Hematopoietic multipotent progenitor cell treated with erythropoietin and hydrocortisone succinate and interleukin-3 and kit ligand, for 15 days (in vitro differentiated cells): Measurements from ENCODE around the gene USP48.
"Not testable (repeated sequence)": the region's sequence is repeated elsewhere in the genome, so short reads cannot be mapped to it uniquely, and the experiment has no call there.

Experiments
- DNase-seq: peaks from one replicate; pipeline ENCODE4 v3.0.0-alpha.2; 2015; ENCODE audit warnings: low spot score

USP48 gene

GRCh38 chr1:21782868-21783678 lies at the start of gene USP48:
Gene USP48 (minus strand): TSS chr1:21783149. CDS start chr1:21782957, 192 bp downstream.
- peak; percentile 96 for DNase-seq

GRCh38 chr1:21831454-21831970 lies 48.6 kb upstream of the USP48 start:
- DNase-seq = no peak

GRCh38 chr1:21830792-21831453 lies 48.0 kb upstream of the USP48 start:
- no peak for DNase-seq

- no peak for DNase-seq
Measured at GRCh38 chr1:21829294-21829693, 46.3 kb upstream of the USP48 start.

- no peak for DNase-seq
Measured at GRCh38 chr1:21828506-21829210, 45.7 kb upstream of the USP48 start.

- DNase-seq = no peak
Measured at GRCh38 chr1:21828075-21828474, 45.1 kb upstream of the USP48 start.

- DNase-seq = no peak
Measured at GRCh38 chr1:21827141-21827679, 44.3 kb upstream of the USP48 start.

GRCh38 chr1:21826694-21827093 lies 43.7 kb upstream of the USP48 start:
- DNase-seq = not testable (repeated sequence)

GRCh38 chr1:21825393-21825792 lies 42.4 kb upstream of the USP48 start:
- no peak for DNase-seq

GRCh38 chr1:21824926-21825325 lies 42.0 kb upstream of the USP48 start:
- no peak for DNase-seq

- DNase-seq = no peak
Measured at GRCh38 chr1:21823980-21824702, 41.2 kb upstream of the USP48 start.

GRCh38 chr1:21823206-21823979 lies 40.4 kb upstream of the USP48 start:
- DNase-seq = no peak

- peak; percentile 47 for DNase-seq
Measured at GRCh38 chr1:21822349-21822748, 39.4 kb upstream of the USP48 start.

GRCh38 chr1:21821385-21822019 lies 38.6 kb upstream of the USP48 start:
- DNase-seq = no peak

- DNase-seq = no peak
Measured at GRCh38 chr1:21820597-21821232, 37.8 kb upstream of the USP48 start.

- peak; percentile 54 for DNase-seq
Measured at GRCh38 chr1:21818656-21819055, 35.7 kb upstream of the USP48 start.

GRCh38 chr1:21816602-21817302 lies 33.8 kb upstream of the USP48 start:
- DNase-seq = no peak

GRCh38 chr1:21815724-21816321 lies 32.9 kb upstream of the USP48 start:
- DNase-seq = no peak
